PC-3 (cell line): ENCODE data around the gene MDP1. TPM values are rescaled to one million over a fixed set of nuclear protein-coding genes. Genes with fewer than 3 reads are reported as not detected.
A peak's percentile ranks its signal among the peaks of the same experiment; 100 is the strongest.
"Not testable (repeated sequence)": the region's sequence is repeated elsewhere in the genome, so short reads cannot be mapped to it uniquely, and the experiment has no call there.

Source experiments
- ATAC-seq: fragments of 200-7000 bp; cut with Tn5 transposase; 2 replicates; pipeline ENCODE4 v1.9.1; 2020; ENCODE audit warnings: mild to moderate bottlenecking, moderate library complexity
- BruUV-seq: library from RNA; stranded (reverse); fragments of 400-500 nt; replicated peaks from 2 replicates; lab custom pipeline; 2021; lab: Mats Ljungman, UMichigan
- CTCF ChIA-PET: fragments of 300-600 bp; sonication (Branson Sonifier 250); formaldehyde crosslinking; loops from one replicate; lab custom pipeline; 2022; ENCODE audit warnings: antibody characterized with exemption; lab: Charles Lee
- POLR2A ChIA-PET: fragments of 300-600 bp; sonication (Branson Sonifier 250); formaldehyde crosslinking; loops from one replicate; lab custom pipeline; 2022; ENCODE audit warnings: antibody characterized with exemption; ENCODE audit not compliant: unreplicated experiment; lab: Charles Lee
- DNase-seq: peaks from one replicate; pipeline ENCODE4 v3.0.0-alpha.2; 2015
- H2AFZ ChIP-seq: fragments of 300-600 bp; sonication (generic); 2 replicates; pipeline ENCODE4 v1.6.0; 2016; ENCODE audit warnings: antibody characterized with exemption, low read length
- H3F3A ChIP-seq: fragments of 300-600 bp; sonication (generic); one replicate; pipeline ENCODE4 v1.6.0; 2017; ENCODE audit warnings: antibody characterized with exemption, low read length, control low read depth, mild to moderate bottlenecking; ENCODE audit not compliant: unreplicated experiment
- H3K27ac ChIP-seq: fragments of 300-600 bp; sonication (generic); 2 replicates; pipeline ENCODE4 v1.5.1; 2016; ENCODE audit warnings: mild to moderate bottlenecking, low read length
- H3K27me3 ChIP-seq: fragments of 300-600 bp; sonication (generic); 2 replicates; pipeline ENCODE4 v1.6.1; 2016; ENCODE audit warnings: low read length, mixed read lengths
- H3K36me3 ChIP-seq: fragments of 300-600 bp; sonication (generic); 2 replicates; pipeline ENCODE4 v1.6.1; 2016; ENCODE audit warnings: low read depth, mixed run types, low read length, mixed read lengths
- H3K4me1 ChIP-seq: fragments of 300-600 bp; sonication (generic); 2 replicates; pipeline ENCODE4 v1.5.1; 2016; ENCODE audit warnings: low read length; ENCODE audit not compliant: insufficient read depth
- H3K4me2 ChIP-seq: fragments of 300-600 bp; sonication (generic); 2 replicates; pipeline ENCODE4 v1.6.0; 2016; ENCODE audit warnings: low read length
- H3K4me3 ChIP-seq: fragments of 300-600 bp; sonication (generic); 2 replicates; pipeline ENCODE4 v1.5.1; 2016; ENCODE audit warnings: mild to moderate bottlenecking, low read length, mixed read lengths
- H3K79me2 ChIP-seq: fragments of 300-600 bp; sonication (generic); 2 replicates; pipeline ENCODE4 v1.6.1; 2017; ENCODE audit warnings: low read length, mixed read lengths
- H3K9ac ChIP-seq: fragments of 300-600 bp; sonication (generic); 2 replicates; pipeline ENCODE4 v1.6.0; 2016; ENCODE audit warnings: mild to moderate bottlenecking, low read length
- H3K9me2 ChIP-seq: fragments of 300-600 bp; sonication (generic); replicated peaks from 2 replicates; pipeline ENCODE4 v1.6.1; 2016; ENCODE audit warnings: mixed run types, low read length, mixed read lengths
- H3K9me3 ChIP-seq: fragments of 300-600 bp; sonication (generic); 2 replicates; pipeline ENCODE4 v1.6.1; 2016; ENCODE audit warnings: low read length, mixed read lengths
- H4K20me1 ChIP-seq: fragments of 300-600 bp; sonication (generic); 2 replicates; pipeline ENCODE4 v1.6.1; 2016; ENCODE audit warnings: low read length, mixed read lengths
- EZH2 ChIP-seq: fragments of 300-600 bp; sonication (generic); IDR thresholded peaks from one replicate; pipeline ENCODE4 v1.6.1; 2017; ENCODE audit warnings: antibody characterized with exemption, mild to moderate bottlenecking, low read length; ENCODE audit not compliant: unreplicated experiment
- EZH2phosphoT487 ChIP-seq: fragments of 300-600 bp; sonication (generic); IDR thresholded peaks from 2 replicates; pipeline ENCODE4 v1.6.1; 2018; ENCODE audit warnings: mild to moderate bottlenecking, antibody characterized with exemption, low read length, borderline replicate concordance
- intact Hi-C: fragments of 100-400 bp; cut with micrococcal nuclease; formaldehyde crosslinking; loops from 2 replicates; pipeline ENCODE4 v1.9.0; 2023
- total RNA-seq: library from RNA; depleted of rRNA; stranded (reverse); fragments of >200 nt; gene quantifications from 2 replicates; pipeline ENCODE4 v1.2.3, GENCODE V29; 2014
- TF ChIP-seq, protein P1 (sequence below): fragments of 300-600 bp; sonication (generic); conservative IDR thresholded peaks from 2 replicates; pipeline ENCODE4 v1.5.1; 2017; ENCODE audit warnings: antibody characterized with exemption, low read depth, mild to moderate bottlenecking, low read length

Gene MDP1
- total RNA-seq, 1 experiment from 2014 or later = 23.5 TPM

- ATAC-seq = no peak
These were observed 13.0 kb upstream of the MDP1 start for GRCh38 chr14:24228902-24229301.

DNA sequence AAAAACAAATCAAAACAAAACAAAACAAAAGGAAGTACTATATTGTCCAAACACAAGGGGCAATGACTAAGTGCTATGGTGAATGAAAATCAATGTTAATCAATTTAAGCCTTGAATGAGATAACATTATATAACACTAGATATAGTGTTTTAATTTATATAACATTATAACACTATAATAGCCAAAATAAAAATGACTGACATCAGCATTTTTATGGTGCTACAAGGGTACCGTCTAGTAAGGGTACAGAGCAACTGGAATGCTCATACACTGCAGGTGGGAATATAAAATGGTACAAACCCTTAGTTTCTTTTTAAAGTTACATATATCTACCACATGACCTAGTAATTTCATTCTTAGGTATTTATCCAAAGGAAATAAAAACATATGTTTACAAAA lies 10.6 kb upstream of the MDP1 start:
- Histone ChIP-seq H3K4me1 (peaks cover 14% of the 10 kb centered on the region; the same call in 1 of the 2 replicates), H3K4me3 (no peak overlapping the region), H3K9ac (no peak overlapping the region), H3K36me3 (0 out of 2 replicates have a peak, but pooled peaks cover 2% of the 10 kb centered on the region), H3K9me2 (no peaks in the 10 kb centered on the region), H3K79me2 (peaks cover 88% of the 10 kb centered on the region), H4K20me1 (no peaks in the 10 kb centered on the region), H2AFZ (no peak overlapping the region), H3K27ac (no peak overlapping the region), H3K27me3 (no peaks in the 10 kb centered on the region), H3K4me2 (no peak overlapping the region), H3F3A (no peaks in the 10 kb centered on the region), H3K9me3 (no peaks in the 10 kb centered on the region)
- no peak for ATAC-seq
- intact Hi-C loops = no loop called here
- BruUV-seq = no TSS peak
- TF ChIP-seq EZH2phosphoT487 = no peak
- no peak for TF ChIP-seq EZH2
- TF ChIP-seq, protein P1, sequence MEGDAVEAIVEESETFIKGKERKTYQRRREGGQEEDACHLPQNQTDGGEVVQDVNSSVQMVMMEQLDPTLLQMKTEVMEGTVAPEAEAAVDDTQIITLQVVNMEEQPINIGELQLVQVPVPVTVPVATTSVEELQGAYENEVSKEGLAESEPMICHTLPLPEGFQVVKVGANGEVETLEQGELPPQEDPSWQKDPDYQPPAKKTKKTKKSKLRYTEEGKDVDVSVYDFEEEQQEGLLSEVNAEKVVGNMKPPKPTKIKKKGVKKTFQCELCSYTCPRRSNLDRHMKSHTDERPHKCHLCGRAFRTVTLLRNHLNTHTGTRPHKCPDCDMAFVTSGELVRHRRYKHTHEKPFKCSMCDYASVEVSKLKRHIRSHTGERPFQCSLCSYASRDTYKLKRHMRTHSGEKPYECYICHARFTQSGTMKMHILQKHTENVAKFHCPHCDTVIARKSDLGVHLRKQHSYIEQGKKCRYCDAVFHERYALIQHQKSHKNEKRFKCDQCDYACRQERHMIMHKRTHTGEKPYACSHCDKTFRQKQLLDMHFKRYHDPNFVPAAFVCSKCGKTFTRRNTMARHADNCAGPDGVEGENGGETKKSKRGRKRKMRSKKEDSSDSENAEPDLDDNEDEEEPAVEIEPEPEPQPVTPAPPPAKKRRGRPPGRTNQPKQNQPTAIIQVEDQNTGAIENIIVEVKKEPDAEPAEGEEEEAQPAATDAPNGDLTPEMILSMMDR = no peak
- POLR2A ChIA-PET = no interaction called here
- CTCF ChIA-PET = no interaction called here
- no peak for DNase-seq

More at GRCh38 chr14:24228902-24229301, 13.0 kb upstream of the MDP1 start:
- no peaks in the 10 kb centered on the region for H3K9me2 ChIP-seq
- intact Hi-C loops = no loop called here
- peaks cover 23% of the 10 kb centered on the region for H3K4me1 ChIP-seq
- H3K79me2 ChIP-seq = peaks cover 90% of the 10 kb centered on the region
- no peak overlapping the region for H3K27ac ChIP-seq
- no peaks in the 10 kb centered on the region for H3F3A ChIP-seq
- H2AFZ ChIP-seq = no peak overlapping the region
- ChIA-PET POLR2A (no interaction called here), CTCF (no interaction called here)
- no peak overlapping the region for H3K4me2 ChIP-seq
- DNase-seq = no peak
- no peak overlapping the region for H3K4me3 ChIP-seq
- H3K36me3 ChIP-seq = 0 out of 2 replicates have a peak, but pooled peaks cover 2% of the 10 kb centered on the region
- H3K27me3 ChIP-seq = no peaks in the 10 kb centered on the region
- no peak for TF ChIP-seq EZH2
- TF ChIP-seq, protein P1 = no peak
- no peak for TF ChIP-seq EZH2phosphoT487
- no peak overlapping the region for H3K9ac ChIP-seq
- no TSS peak for BruUV-seq
- H3K9me3 ChIP-seq = no peaks in the 10 kb centered on the region
- H4K20me1 ChIP-seq = no peaks in the 10 kb centered on the region

DNA sequence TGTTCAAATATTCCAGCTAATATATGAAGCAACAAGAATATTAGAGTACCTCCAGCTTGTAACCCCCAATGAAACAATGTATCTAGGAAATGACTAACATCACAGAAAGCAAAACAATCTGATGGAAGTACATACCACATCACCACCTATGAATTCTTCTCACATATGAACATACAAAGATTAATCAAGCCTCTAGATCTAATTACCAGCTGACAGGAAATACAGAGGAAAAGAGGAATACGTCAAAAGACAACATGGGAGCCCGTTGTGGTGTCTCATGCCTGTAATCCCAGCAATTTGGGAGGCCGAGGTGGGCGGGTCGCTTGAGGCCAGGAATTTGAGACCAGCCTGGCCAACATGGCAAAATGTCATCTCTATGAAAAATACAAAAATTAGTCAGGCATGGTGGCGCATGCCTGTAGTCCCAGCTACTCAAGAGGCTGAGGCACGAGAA lies 8.8 kb upstream of the MDP1 start:
- ChIA-PET CTCF (no interaction called here), POLR2A (no interaction called here)
- 0 out of 2 replicates have a peak overlapping the region, but pooled peaks have one; percentile 7 for H3K27ac ChIP-seq
- H3K9me2 ChIP-seq = no peaks in the 10 kb centered on the region
- no TSS peak for BruUV-seq
- peaks cover 8% of the 10 kb centered on the region; the same call in 1 of the 2 replicates for H3K4me1 ChIP-seq
- intact Hi-C loops = no loop called here
- no peak overlapping the region for H2AFZ ChIP-seq
- no peak for TF ChIP-seq EZH2phosphoT487
- TF ChIP-seq, protein P1 = no peak
- TF ChIP-seq EZH2 = no peak
- H3F3A ChIP-seq = no peaks in the 10 kb centered on the region
- H3K9me3 ChIP-seq = no peaks in the 10 kb centered on the region
- no peaks in the 10 kb centered on the region for H4K20me1 ChIP-seq
- peak; percentile 64 for ATAC-seq
- H3K4me3 ChIP-seq = no peak overlapping the region
- H3K4me2 ChIP-seq = no peak overlapping the region
- peaks cover 90% of the 10 kb centered on the region for H3K79me2 ChIP-seq
- H3K36me3 ChIP-seq = 0 out of 2 replicates have a peak, but pooled peaks cover 2% of the 10 kb centered on the region
- H3K27me3 ChIP-seq = no peaks in the 10 kb centered on the region
- peak; percentile 25 for DNase-seq
- no peak overlapping the region for H3K9ac ChIP-seq

GRCh38 chr14:24222987-24223386 lies 7.1 kb upstream of the MDP1 start:
- H3K27ac ChIP-seq, intact Hi-C loops, H3K36me3 ChIP-seq, ATAC-seq, POLR2A ChIA-PET, H3K4me2 ChIP-seq, DNase-seq, H3K27me3 ChIP-seq, H3K9me2 ChIP-seq, H3F3A ChIP-seq, CTCF ChIA-PET, BruUV-seq, H3K4me1 ChIP-seq, H3K9ac ChIP-seq, H3K4me3 ChIP-seq, H3K9me3 ChIP-seq, H4K20me1 ChIP-seq, H2AFZ ChIP-seq: not testable (repeated sequence)
- peaks cover 76% of the 10 kb centered on the region for H3K79me2 ChIP-seq
